HG02642 (cell line): ENCODE results near the gene CTCF.

Experiments
- ATAC-seq: cut with Tn5 transposase; IDR thresholded peaks from one replicate; pipeline ENCODE4 v1.9.1; 2021; ENCODE audit warnings: mild to moderate bottlenecking; ENCODE audit not compliant: unreplicated experiment, poor library complexity

Gene CTCF

DNA sequence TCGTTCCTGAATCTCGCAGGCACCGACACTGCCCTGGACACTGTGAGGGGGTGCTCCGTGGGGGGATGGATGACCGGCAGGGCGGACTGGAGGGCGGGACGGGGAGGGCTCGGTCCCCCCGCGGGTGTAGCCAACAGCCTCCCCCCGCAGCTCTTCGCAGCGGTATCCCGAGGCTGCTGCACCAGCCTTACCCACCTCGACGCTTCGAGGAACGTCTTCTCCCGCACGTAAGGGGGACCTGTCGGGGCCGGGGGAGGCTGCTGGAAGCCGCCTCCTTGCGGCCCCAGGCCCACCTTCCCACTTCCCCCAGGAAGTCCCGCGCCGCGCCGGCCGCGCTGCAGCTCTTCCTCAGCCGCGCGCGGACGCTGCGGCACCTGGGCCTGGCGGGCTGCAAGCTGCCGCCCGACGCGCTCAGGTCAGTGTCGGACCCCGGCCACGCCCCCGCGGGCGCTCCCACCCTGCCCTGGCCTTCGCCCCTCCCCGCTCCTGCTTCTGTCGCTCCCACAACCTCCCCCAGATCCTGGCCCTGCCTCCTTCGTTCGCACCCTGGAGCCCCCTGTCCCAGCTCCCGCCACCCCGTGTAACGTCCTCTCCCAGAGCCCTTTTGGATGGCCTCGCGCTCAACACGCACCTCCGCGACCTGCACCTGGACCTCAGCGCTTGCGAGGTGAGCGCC lies 85.9 kb downstream of the CTCF start:
- ATAC-seq = no peak

DNA sequence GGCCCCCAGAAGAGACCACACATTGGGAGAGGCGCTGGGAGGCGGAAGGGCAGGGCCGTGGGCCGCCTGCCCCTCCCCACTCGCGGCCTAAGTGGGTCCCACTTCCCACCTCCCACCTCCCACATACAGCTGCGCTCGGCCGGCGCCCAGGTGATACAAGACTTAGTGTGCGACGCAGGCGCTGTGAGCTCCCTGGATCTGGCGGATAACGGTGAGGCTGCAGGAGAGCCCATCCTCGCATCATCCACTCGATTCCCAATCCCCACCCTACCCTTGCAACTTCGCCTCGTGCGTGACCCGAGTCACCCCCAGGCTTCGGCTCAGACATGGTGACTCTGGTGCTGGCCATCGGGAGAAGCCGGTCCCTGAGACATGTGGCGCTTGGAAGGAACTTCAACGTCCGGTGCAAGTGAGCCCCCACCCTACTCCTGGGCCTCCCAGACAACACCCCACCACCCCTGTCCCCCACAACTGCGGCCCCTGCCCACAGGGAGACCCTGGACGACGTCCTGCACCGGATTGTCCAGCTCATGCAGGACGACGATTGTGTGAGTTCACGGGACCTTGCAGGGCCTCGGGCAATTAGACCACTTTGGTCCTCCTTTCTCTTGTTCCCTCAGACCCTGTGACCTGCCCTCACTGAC lies 86.6 kb downstream of the CTCF start:
- no peak for ATAC-seq

DNA sequence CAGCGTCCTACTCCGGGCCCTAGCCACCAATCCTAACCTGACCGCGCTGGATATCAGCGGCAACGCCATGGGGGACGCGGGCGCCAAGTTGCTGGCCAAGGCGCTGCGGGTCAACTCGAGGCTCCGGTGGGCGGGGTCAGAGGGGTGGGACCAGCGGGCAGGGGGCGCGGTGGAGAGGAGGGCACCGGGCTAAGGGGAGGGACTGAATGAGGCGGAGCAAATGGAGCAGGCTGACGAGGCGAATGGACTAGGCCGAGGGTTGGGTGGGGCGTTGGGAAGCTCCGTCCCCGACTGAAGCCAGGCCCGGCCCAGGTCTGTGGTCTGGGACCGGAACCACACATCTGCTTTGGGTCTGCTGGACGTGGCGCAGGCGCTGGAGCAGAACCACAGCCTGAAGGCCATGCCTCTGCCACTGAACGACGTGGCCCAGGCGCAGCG lies 87.2 kb downstream of the CTCF start:
- ATAC-seq = no peak

- ATAC-seq = no peak
Measured at GRCh38 chr16:67650023-67650422, 87.7 kb downstream of the CTCF start.

DNA sequence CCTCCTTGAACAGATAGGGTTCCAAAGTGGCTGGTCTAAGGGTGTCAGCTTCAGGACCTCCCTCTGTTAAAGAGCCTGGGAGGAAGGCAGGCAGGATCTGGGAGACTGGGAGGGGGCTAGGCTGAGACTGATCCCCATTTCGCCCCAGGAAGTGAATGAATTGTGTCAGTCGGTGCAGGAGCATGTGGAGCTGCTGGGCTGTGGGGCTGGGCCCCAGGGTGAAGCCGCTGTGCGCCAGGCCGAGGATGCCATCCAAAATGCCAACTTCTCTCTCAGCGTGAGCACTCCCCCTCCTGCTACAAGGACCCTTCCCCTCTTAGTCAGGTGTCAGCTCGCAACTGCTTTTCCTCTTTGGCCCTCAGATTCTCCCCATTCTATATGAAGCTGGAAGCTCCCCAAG lies 88.7 kb downstream of the CTCF start:
- no peak for ATAC-seq

GRCh38 chr16:67651847-67652246 lies 89.5 kb downstream of the CTCF start:
- no peak for ATAC-seq

- no peak for ATAC-seq
Measured at GRCh38 chr16:67652578-67653127, 90.3 kb downstream of the CTCF start.

GRCh38 chr16:67653128-67653788 lies 90.9 kb downstream of the CTCF start:
- ATAC-seq = no peak

DNA sequence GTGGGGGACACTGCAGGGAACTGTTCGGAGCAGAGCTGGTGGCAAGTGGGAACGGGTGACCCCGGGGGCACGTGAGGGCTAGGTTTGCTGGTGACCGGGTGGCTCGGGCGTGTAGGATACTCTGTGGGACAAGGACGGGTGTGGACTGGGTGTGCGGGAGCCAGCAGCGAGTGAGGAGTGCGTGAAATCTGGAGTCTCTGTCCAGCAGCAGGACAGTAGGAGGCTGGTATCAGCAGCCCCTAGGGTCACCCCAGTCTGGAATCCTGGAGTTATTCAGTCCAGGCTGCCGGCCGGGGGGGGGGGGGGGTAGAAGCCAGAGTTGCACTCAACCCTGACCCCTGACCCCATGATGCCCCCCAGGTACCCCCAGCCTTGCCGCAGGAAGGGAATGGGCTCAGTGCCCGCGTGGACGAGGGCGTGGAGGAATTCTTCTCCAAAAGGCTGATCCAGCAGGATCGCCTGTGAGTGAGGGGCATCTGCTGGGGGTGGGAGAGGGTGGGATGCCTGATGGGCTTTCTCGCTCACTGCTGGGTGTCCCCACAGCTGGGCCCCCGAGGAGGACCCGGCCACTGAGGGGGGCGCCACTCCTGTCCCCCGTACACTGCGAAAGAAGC lies 91.6 kb downstream of the CTCF start:
- no peak for ATAC-seq

- no peak for ATAC-seq
Measured at GRCh38 chr16:67654403-67654911, 92.1 kb downstream of the CTCF start.

DNA sequence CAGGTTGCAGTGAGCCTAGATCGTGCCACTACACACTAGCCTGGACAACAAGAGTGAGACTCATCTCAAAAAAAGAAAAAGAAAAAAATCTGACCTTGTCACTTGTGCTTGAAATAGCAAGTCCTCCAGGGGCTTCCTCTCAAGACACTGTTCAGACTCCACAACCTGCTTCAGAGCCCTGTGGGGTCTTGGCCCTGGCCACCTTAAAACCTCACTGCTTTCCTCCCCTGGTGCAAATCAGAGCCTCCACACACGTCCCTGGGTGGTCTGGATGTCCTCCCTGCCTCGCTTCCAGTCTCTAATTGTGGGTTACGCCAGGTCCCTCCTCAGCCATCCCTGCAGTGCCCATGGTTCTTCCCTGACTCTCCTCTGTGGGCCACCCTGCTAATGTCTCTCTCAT lies 93.0 kb downstream of the CTCF start:
- no peak for ATAC-seq

GRCh38 chr16:67656344-67657016 lies 94.2 kb downstream of the CTCF start:
- ATAC-seq = no peak

GRCh38 chr16:67657017-67657608 lies 94.8 kb downstream of the CTCF start:
- ATAC-seq = no peak

DNA sequence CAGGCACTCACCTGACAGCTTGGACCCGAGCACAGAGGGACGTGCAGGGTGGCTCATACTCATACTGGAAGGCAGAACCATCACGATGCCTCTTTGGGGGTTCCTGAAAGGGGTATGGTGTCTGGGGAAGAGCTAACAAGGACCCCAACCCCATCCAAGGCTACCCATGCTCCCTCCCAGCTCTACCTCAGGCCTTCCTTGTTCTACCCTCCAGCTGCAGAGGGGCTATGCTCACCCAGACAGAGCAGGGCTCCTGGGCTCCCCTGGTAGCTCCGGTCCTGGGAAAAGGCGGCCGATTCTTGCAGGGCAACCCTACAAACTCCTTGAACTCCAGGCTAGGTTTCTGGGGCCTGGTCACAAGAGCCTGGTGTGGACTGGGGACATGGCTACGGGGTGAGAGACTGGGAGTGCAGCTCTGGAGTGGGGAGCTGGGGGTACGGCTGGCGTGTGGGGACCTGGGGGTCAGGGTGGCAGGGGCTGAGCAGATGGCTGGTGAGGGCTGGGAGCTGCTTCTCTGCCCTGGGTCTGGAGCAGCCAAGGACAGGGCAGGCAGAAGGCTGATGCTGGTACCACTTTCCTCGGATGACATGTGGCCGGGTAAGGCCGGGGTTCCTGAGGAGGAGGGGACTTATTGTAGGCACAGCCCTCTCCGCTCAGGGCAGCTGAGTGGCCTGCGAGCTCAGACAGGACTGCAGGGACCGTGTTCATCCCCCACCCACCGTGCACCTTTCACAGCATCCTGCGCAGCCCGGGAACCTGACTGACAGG lies 95.6 kb downstream of the CTCF start:
- no peak for ATAC-seq

GRCh38 chr16:67658849-67659674 lies 96.7 kb downstream of the CTCF start:
- no peak for ATAC-seq

DNA sequence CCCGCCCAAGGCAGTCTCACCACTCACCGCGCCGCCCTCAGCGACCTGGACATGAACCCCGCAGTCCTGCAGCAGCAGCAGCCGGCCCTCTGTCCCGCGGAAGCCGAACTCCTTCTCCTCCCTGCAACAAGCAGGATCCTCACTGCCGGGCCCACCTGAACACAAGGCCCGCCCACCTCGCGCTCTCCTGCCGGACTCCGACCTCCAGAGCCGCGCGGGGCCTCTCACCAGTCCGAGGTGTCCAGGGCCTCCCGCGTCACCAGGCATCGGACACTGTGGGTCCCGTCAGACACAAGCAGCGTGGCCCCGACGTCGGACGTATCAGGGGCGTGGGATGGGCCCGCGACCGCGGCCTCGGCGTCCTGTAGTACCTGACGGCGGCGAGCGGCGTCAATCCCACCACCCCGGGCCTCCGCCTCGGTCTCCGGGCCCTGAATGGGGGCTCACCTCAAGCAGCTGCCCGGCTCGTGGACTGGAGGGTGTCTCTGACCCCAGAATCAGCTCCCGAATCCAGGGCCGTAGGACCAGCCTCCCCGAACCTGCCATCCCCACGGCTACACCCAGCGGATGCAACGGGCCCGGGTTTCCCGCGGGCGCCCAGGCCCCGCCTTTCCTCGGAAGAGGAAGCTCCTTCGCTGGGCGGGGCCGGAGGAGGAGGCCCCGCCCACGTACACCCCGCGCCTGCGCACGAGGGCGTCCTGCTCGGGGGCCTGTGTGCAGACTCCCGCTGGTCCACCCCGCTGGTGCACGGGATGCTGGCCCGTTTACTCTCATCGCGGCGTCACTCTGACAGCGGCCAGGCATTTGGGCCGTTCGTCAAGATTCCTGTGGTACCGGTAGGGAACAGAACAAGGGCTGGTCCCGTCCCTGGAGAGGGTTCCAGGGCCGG lies 97.6 kb downstream of the CTCF start, which contains the start of gene ACD:
TSS of gene ACD (minus strand) at position 586 of the 889 bp plus-strand sequence. CDS start at position 546, 40 bp downstream.
- ATAC-seq = peak; percentile 59

GRCh38 chr16:67660564-67661028 lies 98.3 kb downstream of the CTCF start, which contains the start of gene PARD6A:
TSS of gene PARD6A (plus strand) at chr16:67660960. CDS start at chr16:67661039, 79 bp downstream.
- peak; percentile 78 for ATAC-seq
